ENCODE results near the gene SLC4A3. TPM values are rescaled to one million over a fixed set of nuclear protein-coding genes. Genes with fewer than 3 reads are reported as not detected.

SLC4A3 gene
- total RNA-seq, 2 experiments from 2014 or later = 0.16 to 0.20 TPM

GRCh38 chr2:219638948-219639755 is 11.7 kb downstream of the SLC4A3 start:
- CTCF ChIA-PET = no interaction called here
- Histone ChIP-seq H3K36me3 (ENCODE audit: insufficient read depth, low read length) (no peaks in the 10 kb centered on the region), H3K27me3 (ENCODE audit: control insufficient read depth in 1 of 2, insufficient read depth in 2 of 2, low read length in 2 of 2) (peaks cover 5 to 7% of the 10 kb centered on the region in 2 experiments), H3K9me3 (ENCODE audit: control insufficient read depth in 1 of 2, insufficient read depth in 1 of 2, low read length in 2 of 2) (peaks cover 0 to 3% of the 10 kb centered on the region in 2 experiments), H3K4me1 (ENCODE audit: insufficient read depth, low read length) (peaks cover 13% of the 10 kb centered on the region), H3K4me3 (ENCODE audit: low read length) (no peak overlapping the region), H3K27ac (ENCODE audit: low read depth in 1 of 2, low read length in 2 of 2) (no peak overlapping the region)
- peak in 3 of 14 experiments; percentile 8 to 25 (median 13) for DNase-seq
- POLR2A ChIA-PET = no interaction called here
- Mint-ChIP-seq H3K36me3 (ENCODE audit: low read depth) (no peaks in the 10 kb centered on the region), H3K4me3 (no peak overlapping the region), H3K27ac (no peak overlapping the region), H3K27me3 (peaks cover 22% of the 10 kb centered on the region), H3K4me1 (ENCODE audit: low read depth) (peaks cover 6% of the 10 kb centered on the region), H3K9me3 (no peaks in the 10 kb centered on the region)
- no peak for ATAC-seq (ENCODE audit: poor library complexity)
- no peak for TF ChIP-seq CTCF (IDR thresholded peaks at IDR 0.05)
- intact Hi-C loops (cut with DNase I, micrococcal nuclease) = no loop called here

DNA sequence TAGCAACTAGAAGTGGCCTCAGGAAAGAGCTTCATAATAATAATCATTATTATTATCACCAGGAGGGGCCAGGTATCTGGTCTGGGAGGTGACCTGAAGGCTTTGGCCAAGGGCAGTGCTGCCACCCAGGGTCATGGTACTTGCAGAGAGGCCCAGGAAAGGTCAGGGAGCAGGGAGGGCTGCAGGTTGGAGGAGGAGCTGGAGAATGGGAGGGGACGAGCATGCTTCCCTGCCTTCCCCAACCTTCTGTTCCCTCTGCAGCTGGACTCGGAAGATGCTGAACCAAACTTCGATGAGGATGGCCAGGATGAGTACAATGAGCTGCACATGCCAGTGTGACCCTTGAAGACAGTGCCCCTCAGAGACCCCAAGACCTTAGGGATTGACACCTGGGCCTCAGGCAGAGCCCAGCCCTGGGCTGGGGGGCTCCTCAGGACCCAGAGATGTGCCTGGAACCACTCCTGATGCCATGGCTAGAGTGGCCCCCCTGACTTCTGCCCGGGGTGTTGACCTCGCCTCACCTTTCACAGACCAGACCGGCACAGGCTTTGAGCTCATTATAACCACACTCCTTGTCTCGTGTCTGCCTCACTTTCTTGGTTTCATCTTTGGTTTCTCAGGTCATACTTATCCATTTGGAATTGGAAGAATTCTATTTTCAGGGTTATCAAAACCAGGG is 14.1 kb downstream of the SLC4A3 start:
- CTCF ChIA-PET = interaction anchor here (0.7 to 1.2 kb wide), 2 partner anchors 44 to 101 kb away, joined by 3 to 5 read pairs; partner anchors contain the start of gene STK11IP
- H3K36me3 Mint-ChIP-seq (ENCODE audit: low read depth) = no peaks in the 10 kb centered on the region
- H3K27ac Mint-ChIP-seq = no peak overlapping the region
- H3K27me3 Mint-ChIP-seq = peaks cover 32% of the 10 kb centered on the region
- DNase-seq (no peak), ATAC-seq (ENCODE audit: poor library complexity) (no peak)
- no peak overlapping the region for H3K4me3 Mint-ChIP-seq
- peaks cover 13% of the 10 kb centered on the region for H3K4me1 ChIP-seq (ENCODE audit: insufficient read depth, low read length)
- peaks cover 2 to 7% of the 10 kb centered on the region in 2 experiments for H3K27me3 ChIP-seq (ENCODE audit: control insufficient read depth in 1 of 2, insufficient read depth in 2 of 2, low read length in 2 of 2)
- no peak overlapping the region for H3K27ac ChIP-seq (ENCODE audit: low read depth in 1 of 2, low read length in 2 of 2)
- intact Hi-C loops (cut with DNase I, micrococcal nuclease) = loop anchor here (1.0 to 10.0 kb wide), 4 partner anchors 44 to 239 kb away; partner anchors contain the start of gene STK11IP (in 1 of the 2)
- no peak overlapping the region for H3K4me3 ChIP-seq (ENCODE audit: low read length)
- H3K9me3 Mint-ChIP-seq = no peaks in the 10 kb centered on the region
- H3K4me1 Mint-ChIP-seq (ENCODE audit: low read depth) = peaks cover 6% of the 10 kb centered on the region
- no peaks in the 10 kb centered on the region for H3K36me3 ChIP-seq (ENCODE audit: insufficient read depth, low read length)
- no peak for TF ChIP-seq CTCF (IDR thresholded peaks at IDR 0.05)
- peaks cover 0 to 3% of the 10 kb centered on the region in 2 experiments for H3K9me3 ChIP-seq (ENCODE audit: control insufficient read depth in 1 of 2, insufficient read depth in 1 of 2, low read length in 2 of 2)
- POLR2A ChIA-PET = no interaction called here

DNA sequence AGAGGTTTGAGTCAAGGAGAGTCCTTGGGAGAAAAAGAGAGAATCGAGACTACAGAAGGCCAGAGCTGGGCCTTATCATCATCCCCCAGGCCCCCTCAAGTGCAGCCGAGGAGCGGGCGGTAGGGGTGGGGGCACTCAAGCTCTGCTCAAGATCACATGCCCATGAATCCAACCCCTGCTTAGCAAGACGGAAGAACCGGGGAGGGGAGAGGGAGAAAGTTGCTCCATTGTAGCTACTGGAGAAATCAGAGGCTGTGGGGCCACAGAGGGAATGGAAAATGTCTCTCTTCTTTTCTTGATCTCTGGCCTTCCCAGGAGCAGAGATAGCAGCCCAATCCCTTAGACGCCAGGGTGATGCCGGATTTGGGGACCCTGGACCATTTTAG is 14.6 kb downstream of the SLC4A3 start:
- TF ChIP-seq CTCF (IDR thresholded peaks at IDR 0.05) = no peak
- intact Hi-C loops (cut with DNase I, micrococcal nuclease) = loop anchor here (1.0 to 10.0 kb wide), 4 partner anchors 45 to 240 kb away; partner anchors contain the start of gene STK11IP (in 1 of the 2)
- H3K27ac Mint-ChIP-seq = no peak overlapping the region
- Histone ChIP-seq H3K36me3 (ENCODE audit: insufficient read depth, low read length) (no peaks in the 10 kb centered on the region), H3K9me3 (ENCODE audit: control insufficient read depth in 1 of 2, insufficient read depth in 1 of 2, low read length in 2 of 2) (peaks cover 0 to 3% of the 10 kb centered on the region in 2 experiments), H3K27me3 (ENCODE audit: control insufficient read depth in 1 of 2, insufficient read depth in 2 of 2, low read length in 2 of 2) (peaks cover under 1 to 7% of the 10 kb centered on the region in 2 experiments), H3K27ac (ENCODE audit: low read depth in 1 of 2, low read length in 2 of 2) (no peak overlapping the region), H3K4me3 (ENCODE audit: low read length) (no peak overlapping the region), H3K4me1 (ENCODE audit: insufficient read depth, low read length) (peaks cover 13% of the 10 kb centered on the region)
- ChIA-PET POLR2A (no interaction called here), CTCF (interaction anchor here (0.7 to 1.2 kb wide), 2 partner anchors 45 to 101 kb away, joined by 3 to 5 read pairs; partner anchors contain the start of gene STK11IP)
- peaks cover 6% of the 10 kb centered on the region for H3K4me1 Mint-ChIP-seq (ENCODE audit: low read depth)
- ATAC-seq (ENCODE audit: poor library complexity) (no peak), DNase-seq (no peak)
- no peaks in the 10 kb centered on the region for H3K36me3 Mint-ChIP-seq (ENCODE audit: low read depth)
- H3K4me3 Mint-ChIP-seq = no peak overlapping the region
- peaks cover 37% of the 10 kb centered on the region for H3K27me3 Mint-ChIP-seq
- H3K9me3 Mint-ChIP-seq = no peaks in the 10 kb centered on the region

Measured in CD4-positive, alpha-beta T cell (primary cell).